Spleen (tissue), 11 donors: ENCODE measurements around the gene TGDS. TPM values are rescaled to one million over a fixed set of nuclear protein-coding genes. Genes with fewer than 3 reads are reported as not detected.
A peak's percentile ranks its signal among the peaks of the same experiment; 100 is the strongest.

Source experiments
- DNase-seq: peaks from one replicate; pipeline ENCODE4 v3.0.0-alpha.2; 2020
- H3K27ac ChIP-seq, 8 donors: fragments of 200-600 bp; sonication (generic) in 7 of 8; 1 replicate in 4 of 8; 2 replicates in 4 of 8; pipeline versions ENCODE4 v1.5.0 to v1.8.0; 2016 to 2021; ENCODE audit warnings: inconsistent platforms in 4 of 8, mild to moderate bottlenecking in 4 of 8, moderate library complexity in 1 of 8
- H3K27me3 ChIP-seq, 7 donors: fragments of 200-600 bp; sonication (generic) in 6 of 7; replicated peaks in 1 of 7; 1 replicate in 4 of 7; 2 replicates in 3 of 7; pipeline versions ENCODE4 v1.5.0 to v1.8.0; 2016 to 2021; ENCODE audit warnings: inconsistent platforms in 3 of 7, mild to moderate bottlenecking in 1 of 7
- H3K36me3 ChIP-seq, 6 donors: fragments of 200-600 bp; sonication (generic) in 5 of 6; 1 replicate in 4 of 6; 2 replicates in 2 of 6; pipeline versions ENCODE4 v1.5.0 to v1.8.0; 2016 to 2021; ENCODE audit warnings: inconsistent platforms in 2 of 6
- H3K4me1 ChIP-seq, 6 donors: fragments of 200-600 bp; sonication (generic) in 5 of 6; 1 replicate in 3 of 6; 2 replicates in 3 of 6; pipeline versions ENCODE4 v1.5.0 to v1.8.0; 2016 to 2021; ENCODE audit warnings: inconsistent platforms in 3 of 6
- H3K4me3 ChIP-seq, 8 donors: fragments of 200-600 bp; sonication (generic) in 7 of 8; 1 replicate in 4 of 8; 2 replicates in 4 of 8; pipeline versions ENCODE4 v1.5.0 to v1.8.0; 2016 to 2021; ENCODE audit warnings: inconsistent platforms in 4 of 8, mild to moderate bottlenecking in 4 of 8, moderate library complexity in 2 of 8
- H3K9me3 ChIP-seq, 8 donors: fragments of 200-600 bp; sonication (generic) in 7 of 8; 1 replicate in 4 of 8; 2 replicates in 4 of 8; pipeline versions ENCODE4 v1.5.0 to v1.8.0; 2016 to 2021; ENCODE audit warnings: inconsistent platforms in 4 of 8
- POLR2A ChIP-seq, 3 donors: fragments of 450-650 bp; IDR thresholded peaks; one replicate each; pipeline ENCODE4 v1.5.1; 2017; ENCODE audit warnings: antibody characterized with exemption in 3 of 3, mild to moderate bottlenecking in 1 of 3
- POLR2AphosphoS5 ChIP-seq, 3 donors: sonication (generic); formaldehyde crosslinking; IDR thresholded peaks; one replicate each; pipeline ENCODE4 v1.5.1; 2017; ENCODE audit warnings: antibody characterized with exemption in 3 of 3
- WGBS, 5 donors: extraction: QIAGEN DNeasy Blood & Tissue Kit in 3 of 5; methylation state at CpG; one replicate each; pipeline versions ENCODE4 v1.1.5 to v1.1.7; 2013 to 2018; 5-methylcytosine and 5-hydroxymethylcytosine counted together
- intact Hi-C: fragments of 100-400 bp; cut with DNase I; formaldehyde crosslinking; loops from one replicate; pipeline ENCODE4 v1.15.0; 2023; ENCODE audit warnings: low total_unique reads
- polyA plus RNA-seq, 3 donors: library from polyadenylated mRNA; stranded (reverse); fragments of 200-250 nt; gene quantifications; one replicate each; pipeline ENCODE4 v1.2.1, GENCODE V29; 2013
- total RNA-seq, 7 donors: library from RNA; depleted of rRNA in 3 of 7; stranded (reverse); fragments of >200 nt in 3 of 7; fragmentation: NEBNext Ultra II Directional in 4 of 7; extraction: Animal tissue kit (Norgen Biotek cat#: 25700) in 4 of 7; gene quantifications; one replicate each; pipeline versions ENCODE4 v1.1.0 to v1.2.1, GENCODE V29; 2016 to 2021
- TF ChIP-seq, protein P1 (sequence below), 11 experiments: fragments of 200-600 bp in 7 of 11; fragments of 450-650 bp in 4 of 11; sonication (generic) in 4 of 11; IDR thresholded peaks in 8 of 11; conservative IDR thresholded peaks in 3 of 11; 1 replicate in 7 of 11; 2 replicates in 4 of 11; pipeline versions ENCODE4 v1.4.0 to v1.8.0; 2016 to 2021; ENCODE audit warnings: antibody characterized with exemption in 11 of 11, inconsistent platforms in 4 of 11, mild to moderate bottlenecking in 1 of 11
- donor health status: healthy with polysubstance abuse.
- donor health status: DM: no; HTN: no; CAD: no; lungs with moderate emphysema.
- donor health status: DM: no; HTN: no; CAD: no.
- donor health status: Bipolar disorder and iron deficiency.
- donor health status: healthy.
- donor health status: DM: no; HTN: no; CAD: no.
- donor health status: DM: yes; HTN: yes; CAD: no.

Gene TGDS
- total and polyA plus RNA-seq, 10 donors = 9.6 to 16.3 (median 11.7) TPM

DNA sequence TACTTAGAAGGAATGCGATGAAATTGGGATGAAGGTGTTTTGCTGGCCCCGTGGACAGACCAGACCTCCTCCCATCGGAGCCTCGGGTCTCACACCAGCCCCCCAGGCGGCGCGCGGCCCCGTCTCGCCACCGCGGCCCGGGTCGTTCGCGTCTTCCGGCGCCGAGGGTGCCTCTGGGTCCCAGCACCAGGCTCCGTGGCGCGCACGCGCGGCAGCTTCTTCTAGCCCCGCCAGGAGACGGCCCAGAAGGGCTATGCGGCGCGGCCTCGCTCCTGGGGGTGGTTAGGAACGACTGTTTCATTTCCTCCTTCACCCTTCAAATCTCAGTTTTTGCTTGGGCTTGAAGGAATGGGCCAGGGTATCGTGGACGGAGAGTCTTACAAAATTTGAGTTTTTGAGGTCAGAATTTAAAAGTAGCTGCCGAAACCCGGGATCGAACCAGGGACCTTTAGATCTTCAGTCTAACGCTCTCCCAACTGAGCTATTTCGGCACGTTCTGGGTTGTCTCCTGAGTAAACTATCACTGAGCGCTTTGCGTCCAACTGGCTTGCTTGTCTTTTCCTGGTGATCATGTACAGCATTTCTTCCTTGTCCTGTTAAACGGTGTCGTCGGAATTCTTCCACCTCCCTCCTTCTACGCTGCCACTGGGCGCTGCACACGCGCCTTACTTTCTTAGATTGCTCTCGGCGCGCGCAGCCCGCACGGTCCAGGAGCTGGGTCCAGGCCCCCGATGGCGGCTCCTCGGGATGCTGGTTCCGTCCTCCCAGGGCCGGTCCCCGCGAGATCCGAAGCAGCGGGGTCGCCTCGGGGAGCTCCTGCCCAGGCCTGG is 46.5 kb downstream of the TGDS start:
- Histone ChIP-seq H3K36me3 (no peaks in the 10 kb centered on the region), H3K27me3 (peaks cover 0 to 9% (median 0%) of the 10 kb centered on the region in 7 donors), H3K4me1 (peaks cover 6 to 23% (median 13%) of the 10 kb centered on the region in 6 donors), H3K27ac (peak overlapping the region; percentile 87 to 94 (median 90)), H3K4me3 (peak overlapping the region; percentile 41 to 82 (median 64)), H3K9me3 (no peaks in the 10 kb centered on the region)
- intact Hi-C loops = loop anchor here (5.0 kb wide), 1 partner anchor 53 kb away; the partner anchor contains the start of gene GPR180
- 0 to 1% (median 1%) methylated on average over 36 to 66 of the region's 66 CpGs for WGBS, 5 donors
- peak; percentile 83 to 88 (median 84) for TF ChIP-seq POLR2AphosphoS5 (IDR thresholded peaks at IDR 0.05)
- peak in 1 of 3 donors; percentile 42 for TF ChIP-seq POLR2A (IDR thresholded peaks at IDR 0.05)
- TF ChIP-seq, protein P1, sequence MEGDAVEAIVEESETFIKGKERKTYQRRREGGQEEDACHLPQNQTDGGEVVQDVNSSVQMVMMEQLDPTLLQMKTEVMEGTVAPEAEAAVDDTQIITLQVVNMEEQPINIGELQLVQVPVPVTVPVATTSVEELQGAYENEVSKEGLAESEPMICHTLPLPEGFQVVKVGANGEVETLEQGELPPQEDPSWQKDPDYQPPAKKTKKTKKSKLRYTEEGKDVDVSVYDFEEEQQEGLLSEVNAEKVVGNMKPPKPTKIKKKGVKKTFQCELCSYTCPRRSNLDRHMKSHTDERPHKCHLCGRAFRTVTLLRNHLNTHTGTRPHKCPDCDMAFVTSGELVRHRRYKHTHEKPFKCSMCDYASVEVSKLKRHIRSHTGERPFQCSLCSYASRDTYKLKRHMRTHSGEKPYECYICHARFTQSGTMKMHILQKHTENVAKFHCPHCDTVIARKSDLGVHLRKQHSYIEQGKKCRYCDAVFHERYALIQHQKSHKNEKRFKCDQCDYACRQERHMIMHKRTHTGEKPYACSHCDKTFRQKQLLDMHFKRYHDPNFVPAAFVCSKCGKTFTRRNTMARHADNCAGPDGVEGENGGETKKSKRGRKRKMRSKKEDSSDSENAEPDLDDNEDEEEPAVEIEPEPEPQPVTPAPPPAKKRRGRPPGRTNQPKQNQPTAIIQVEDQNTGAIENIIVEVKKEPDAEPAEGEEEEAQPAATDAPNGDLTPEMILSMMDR (IDR thresholded peaks at IDR 0.05 in 8 of 11, conservative IDR thresholded peaks at IDR 0.05 in 3 of 11) = peak in 4 of 11 experiments; percentile 4 to 38 (median 21)
- DNase-seq = peak; percentile 98

- peak; percentile 91 for DNase-seq
- no peak for TF ChIP-seq POLR2A (IDR thresholded peaks at IDR 0.05)
- TF ChIP-seq, protein P1 (IDR thresholded peaks at IDR 0.05 in 8 of 11, conservative IDR thresholded peaks at IDR 0.05 in 3 of 11) = peak in 1 of 11 experiments; percentile 2
- Histone ChIP-seq H3K36me3 (no peaks in the 10 kb centered on the region), H3K4me3 (peak overlapping the region; percentile 41 to 82 (median 64)), H3K9me3 (no peaks in the 10 kb centered on the region), H3K27ac (peak overlapping the region; percentile 87 to 94 (median 90)), H3K4me1 (peaks cover 6 to 23% (median 13%) of the 10 kb centered on the region in 6 donors), H3K27me3 (peaks cover 0 to 9% (median 0%) of the 10 kb centered on the region in 7 donors)
- 0 to 1% (median 0%) methylated on average over 15 to 19 of the region's 19 CpGs for WGBS, 5 donors
- intact Hi-C loops = no loop called here
Measured at GRCh38 chr13:94548821-94549231, 47.1 kb downstream of the TGDS start.

DNA sequence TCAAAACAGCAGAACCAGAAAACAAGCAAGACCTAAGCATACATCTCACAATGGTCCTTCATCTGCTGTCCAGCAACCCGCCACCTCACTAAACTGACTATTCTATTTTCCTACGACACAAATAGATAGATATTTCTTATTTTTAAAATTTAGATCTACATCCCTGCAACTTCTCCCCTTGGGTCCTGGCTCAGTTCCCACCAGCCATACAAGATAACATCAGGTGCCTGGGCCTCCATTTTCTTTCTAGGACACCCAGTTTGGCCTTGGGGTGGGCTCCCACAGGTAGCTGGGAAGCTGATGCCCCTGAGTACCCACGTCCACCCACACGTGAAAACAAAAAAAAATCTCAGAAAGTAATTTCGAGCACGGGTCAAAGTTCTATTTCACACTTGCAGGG is 47.6 kb downstream of the TGDS start:
- intact Hi-C loops = no loop called here

More for the DNA sequence above, 47.6 kb downstream of the TGDS start:
- Histone ChIP-seq H3K4me3 (peak overlapping the region; percentile 41 to 82 (median 64)), H3K27ac (peak overlapping the region; percentile 87 to 94 (median 90)), H3K36me3 (no peaks in the 10 kb centered on the region), H3K9me3 (no peaks in the 10 kb centered on the region), H3K4me1 (peaks cover 6 to 23% (median 13%) of the 10 kb centered on the region in 6 donors), H3K27me3 (peaks cover 0 to 9% (median 0%) of the 10 kb centered on the region in 7 donors)
- TF ChIP-seq POLR2AphosphoS5 (IDR thresholded peaks at IDR 0.05) = no peak
- TF ChIP-seq POLR2A (IDR thresholded peaks at IDR 0.05) = no peak
- TF ChIP-seq, protein P1 (IDR thresholded peaks at IDR 0.05 in 8 of 11, conservative IDR thresholded peaks at IDR 0.05 in 3 of 11) = no peak
- WGBS, 5 donors = 36 to 43% (median 38%) methylated on average over 6 of the region's 6 CpGs
- DNase-seq = no peak
